Stimulated activated CD4-positive, alpha-beta T cell treated with anti-CD3 and anti-CD28 coated beads, Interleukin-4, amount 100 ng/mL, for 1 hour (primary cell): Measurements from ENCODE around the gene ARFGAP1.

Experiments
- DNase-seq: peaks from one replicate; pipeline ENCODE4 v3.0.0-alpha.2; 2020

The ARFGAP1 gene

GRCh38 chr20:63336232-63336752, 63.7 kb downstream of the ARFGAP1 start:
- DNase-seq, result no peak

GRCh38 chr20:63337786-63338420, 65.3 kb downstream of the ARFGAP1 start:
- DNase-seq, result no peak
